Left renal pelvis (tissue), 4 donors: Measurements from ENCODE around the gene GLIS1. TPM values are rescaled to one million over a fixed set of nuclear protein-coding genes. Genes with fewer than 3 reads are reported as not detected.

Source experiments
- DNase-seq, 4 donors: peaks; one replicate each; pipeline ENCODE4 v3.0.0-alpha.2; 2013; ENCODE audit warnings: low read depth in 4 of 4, low spot score in 3 of 4
- polyA plus RNA-seq, 4 donors: library from polyadenylated mRNA; unstranded; fragments of 120-200 nt; gene quantifications; one replicate each; pipeline ENCODE4 v1.2.1, GENCODE V29; 2013; ENCODE audit not compliant: insufficient read length in 4 of 4

GLIS1 gene
- polyA plus RNA-seq, 4 donors, result 0.29 to 3.1 (median 2.3) TPM

DNA sequence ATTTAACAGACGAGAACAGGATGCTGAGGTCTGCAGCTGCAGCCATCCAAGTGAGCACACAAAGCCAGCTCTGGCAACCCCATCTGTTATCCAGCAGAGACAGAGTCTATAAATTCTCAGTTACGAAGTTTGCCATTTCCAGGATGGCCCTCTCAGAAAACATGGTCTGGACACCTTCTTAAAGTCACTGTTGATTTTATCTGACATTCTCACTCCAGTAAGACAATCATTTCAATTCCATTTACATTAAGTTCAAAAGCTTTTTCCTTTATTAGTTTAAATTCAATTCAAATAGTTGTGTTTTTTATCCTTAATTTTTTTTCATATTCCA lies 154.2 kb downstream of the GLIS1 start:
- no peak for DNase-seq

DNA sequence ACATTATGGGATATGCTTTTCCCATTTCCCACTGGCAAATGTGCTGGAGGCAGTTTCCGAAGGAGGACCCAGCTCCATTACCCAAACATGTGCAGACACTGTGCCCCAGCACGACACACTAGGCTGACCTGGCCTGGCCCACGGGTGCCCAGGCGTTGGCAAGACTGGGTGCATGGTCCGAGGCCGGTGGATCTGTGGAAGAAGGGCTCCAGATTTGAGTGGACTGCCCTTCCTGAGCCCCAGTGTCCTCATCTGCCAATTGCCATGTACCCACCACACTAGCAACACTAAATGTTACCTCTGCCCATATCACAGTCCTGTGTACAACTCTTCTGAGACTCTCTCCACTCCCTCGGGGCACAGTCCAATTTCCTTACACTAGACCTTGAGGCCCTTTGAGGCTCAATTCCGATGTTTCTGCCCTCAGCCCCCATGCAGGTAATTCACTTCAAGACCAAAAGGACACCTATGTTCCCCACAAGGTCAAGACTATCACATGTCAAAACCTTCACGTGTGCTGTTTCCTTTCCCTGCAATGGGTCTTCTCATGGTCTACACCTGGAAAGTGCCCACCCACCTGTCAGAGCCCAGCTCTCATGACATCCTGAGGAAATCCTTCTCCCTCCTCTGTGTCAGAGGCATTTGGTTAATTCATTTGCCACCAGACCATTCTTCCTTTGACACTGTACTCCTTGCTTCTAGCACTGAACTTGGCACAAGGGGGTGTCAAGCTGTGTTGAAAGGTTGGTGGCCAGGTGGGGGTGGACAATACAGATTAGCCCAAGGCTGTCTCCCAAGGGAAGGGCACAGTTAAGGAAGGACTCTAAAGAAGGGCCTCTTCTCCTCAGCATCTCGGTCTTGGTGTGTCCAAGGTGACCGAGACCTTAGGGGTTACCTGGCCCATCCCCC lies 154.8 kb downstream of the GLIS1 start:
- no peak for DNase-seq

DNA sequence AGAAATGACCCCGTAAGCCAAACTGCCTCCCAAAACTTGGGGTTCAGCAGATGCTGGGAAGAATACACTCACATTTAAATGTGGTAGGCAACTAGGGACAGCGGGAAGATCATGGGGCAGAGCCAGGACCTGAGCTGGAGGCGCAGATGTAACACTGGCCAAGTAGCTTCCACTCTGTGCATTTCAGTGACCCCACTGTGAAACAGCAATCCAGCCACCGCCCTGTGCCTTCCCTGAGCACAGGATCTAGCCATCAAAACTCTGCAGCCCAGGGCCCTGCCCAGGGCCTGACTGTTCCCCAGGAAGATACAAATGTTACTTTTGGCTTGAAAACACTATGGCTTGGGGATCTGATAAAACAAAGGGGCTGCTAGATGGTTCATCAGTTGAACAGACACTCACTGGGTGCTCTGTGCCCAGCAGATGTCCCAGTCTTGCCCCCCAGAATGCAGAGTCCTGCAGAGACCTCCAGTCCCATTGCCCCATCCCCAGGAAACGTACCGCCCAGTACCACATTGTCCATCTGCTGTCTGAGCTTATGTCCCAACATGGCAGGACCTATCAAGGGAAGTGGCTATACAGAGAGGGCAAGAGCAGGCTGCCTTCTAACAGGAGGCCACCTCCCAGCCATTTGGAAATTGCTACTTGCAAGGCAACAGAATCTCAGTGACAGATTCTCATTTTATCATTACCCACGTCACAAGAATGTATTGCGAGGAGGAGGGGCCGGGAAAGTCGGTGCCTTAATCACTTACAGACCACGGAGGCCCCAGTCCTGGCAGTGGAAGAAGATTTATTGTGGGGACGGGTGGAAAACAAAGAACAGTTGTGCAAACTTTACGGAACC lies 155.7 kb downstream of the GLIS1 start:
- DNase-seq, result no peak

DNA sequence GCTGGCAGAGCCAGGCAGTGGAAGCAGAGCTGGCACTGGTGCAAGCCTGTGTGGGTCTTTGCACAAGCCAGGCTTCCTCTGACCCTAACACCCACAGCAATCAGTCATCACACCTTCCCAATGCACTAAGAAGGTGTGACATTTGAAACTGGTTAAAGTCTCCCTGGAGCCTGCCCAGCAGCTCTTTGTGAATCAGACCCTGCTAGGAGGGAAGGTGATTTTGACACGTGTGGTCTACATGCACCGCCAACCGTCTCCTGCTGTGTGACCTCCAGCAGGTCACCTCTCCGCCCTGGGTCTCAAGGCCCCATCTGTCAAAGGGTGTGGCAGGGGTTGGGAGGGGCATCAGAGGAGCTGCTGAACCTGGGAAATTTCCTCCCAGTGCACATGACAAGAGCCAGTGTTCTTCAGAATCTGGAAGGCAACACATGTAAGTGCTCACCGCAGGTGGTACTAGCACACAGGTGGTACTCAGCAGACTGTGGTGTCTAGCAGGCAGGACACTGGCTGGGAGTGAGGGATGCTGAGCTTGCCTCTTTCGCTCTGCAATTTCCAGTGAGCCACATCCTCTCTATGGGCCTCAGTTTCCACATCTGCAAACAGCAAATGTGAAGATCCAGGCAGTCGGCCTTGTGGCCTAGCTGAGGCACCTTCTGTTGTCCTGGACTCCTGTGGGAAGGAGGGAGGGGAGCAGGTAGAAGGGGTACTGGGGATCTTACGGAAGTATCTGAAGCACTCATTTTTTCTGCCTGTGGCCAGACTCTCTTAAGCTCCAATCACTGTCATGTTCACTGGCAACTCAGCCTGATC lies 156.5 kb downstream of the GLIS1 start:
- DNase-seq, result no peak

DNA sequence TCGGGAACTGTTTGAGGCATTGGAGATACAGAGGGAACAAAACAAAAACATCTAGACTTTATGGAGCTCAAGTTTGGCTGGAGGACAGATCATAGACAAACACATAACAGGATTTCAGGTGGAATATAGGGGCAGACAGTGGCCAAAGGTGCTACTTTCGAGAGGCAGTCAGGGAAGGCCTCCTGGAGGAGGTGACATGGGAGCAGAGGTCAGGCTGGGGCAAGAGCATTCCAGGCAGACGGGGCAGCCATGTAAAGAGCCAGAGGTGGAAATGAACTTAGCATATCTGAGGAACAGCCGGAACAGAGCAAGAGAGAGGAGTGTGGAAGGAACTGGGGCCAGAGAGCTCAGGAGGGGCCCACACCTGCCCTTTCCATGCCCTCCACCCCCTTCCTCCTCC lies 157.5 kb downstream of the GLIS1 start:
- DNase-seq, result no peak

DNA sequence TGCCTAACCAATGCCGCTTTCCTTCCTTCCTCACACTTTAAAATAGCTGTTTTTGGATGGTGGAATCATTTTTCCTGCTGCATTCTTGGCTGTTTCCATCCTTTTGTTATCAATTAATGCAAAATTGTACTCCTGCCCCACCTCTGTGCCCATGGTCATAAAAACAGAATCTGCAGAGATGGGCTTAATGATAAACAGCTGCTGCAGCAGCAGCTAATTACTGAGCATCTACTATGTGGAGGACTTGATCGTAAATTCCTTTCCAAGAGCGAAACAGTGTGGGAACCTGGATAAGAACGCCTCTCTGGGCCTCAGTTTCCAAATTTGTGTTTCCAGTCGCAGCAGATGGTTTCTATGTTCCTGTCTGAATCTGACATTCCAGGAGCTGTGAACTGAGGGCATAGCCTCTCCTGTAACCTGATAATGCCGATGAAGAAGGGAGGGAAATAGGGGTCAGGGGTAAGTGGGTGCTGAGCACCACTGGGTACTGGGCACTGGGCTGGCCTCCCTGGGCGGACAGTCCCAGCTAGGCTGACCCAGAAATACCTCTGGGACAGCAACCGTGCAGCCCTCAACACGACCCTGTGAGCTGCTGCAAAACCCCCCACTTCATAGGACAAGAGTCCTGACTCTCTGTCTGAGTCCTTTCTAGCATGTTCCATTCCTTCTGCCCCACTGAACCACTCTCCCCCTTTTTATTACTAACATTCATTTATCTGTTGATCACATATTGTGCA lies 158.1 kb downstream of the GLIS1 start:
- no peak for DNase-seq

DNA sequence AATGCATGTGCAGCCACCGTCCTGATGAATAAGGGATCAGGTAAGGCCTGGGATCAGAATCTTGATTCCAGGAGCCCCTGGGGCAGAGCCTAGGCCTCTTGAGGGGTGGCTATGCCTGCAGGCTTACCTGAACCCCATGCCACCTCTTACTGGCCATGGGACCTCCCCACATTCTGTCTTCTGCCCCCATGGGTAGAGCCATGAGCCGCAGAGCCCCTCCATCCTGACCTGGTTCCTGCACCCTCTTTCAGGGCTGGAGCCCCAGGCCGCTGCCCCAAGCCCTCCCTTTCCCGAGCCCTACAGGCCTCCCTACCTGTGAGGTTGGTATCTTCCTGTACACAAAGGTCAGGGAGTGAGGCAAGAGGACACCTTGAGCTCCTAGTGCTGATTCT lies 159.0 kb downstream of the GLIS1 start:
- no peak for DNase-seq

DNA sequence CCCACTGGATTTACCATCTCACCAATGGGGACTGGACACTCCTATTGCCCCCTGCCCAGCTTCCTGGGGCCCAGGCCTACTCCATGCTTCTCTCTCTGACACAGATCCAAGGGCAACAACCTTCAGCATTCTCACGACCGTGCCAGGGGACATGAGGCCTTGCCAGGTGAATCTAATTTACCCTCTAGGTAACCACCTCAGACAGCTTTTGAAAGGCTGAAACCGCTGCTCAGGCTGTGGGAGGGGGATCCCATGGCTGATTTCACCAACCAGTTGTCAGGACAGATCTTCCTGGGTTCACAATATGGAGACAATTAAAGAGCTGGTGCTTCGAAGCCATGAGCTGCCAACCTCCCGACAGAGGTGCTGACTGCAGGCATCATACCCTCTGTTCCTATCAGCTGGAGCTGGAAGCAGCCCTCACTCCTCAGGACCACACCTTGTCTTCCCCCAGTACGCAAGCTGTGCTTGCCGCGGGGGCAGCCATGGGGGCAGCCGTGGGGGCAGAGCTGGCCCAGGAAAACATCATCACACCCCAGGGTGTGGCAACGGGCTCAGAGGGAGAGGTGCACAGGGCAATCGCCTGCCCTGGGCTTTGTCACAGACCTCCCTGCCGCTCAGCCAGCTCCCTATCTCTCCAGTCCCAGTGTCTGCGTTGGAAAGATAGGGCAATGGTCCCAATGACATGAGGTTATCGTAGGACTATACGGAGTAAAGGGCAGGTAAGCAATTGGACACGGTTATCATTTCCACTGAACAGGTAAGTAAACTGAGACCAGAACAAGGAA lies 159.5 kb downstream of the GLIS1 start:
- DNase-seq, result no peak

DNA sequence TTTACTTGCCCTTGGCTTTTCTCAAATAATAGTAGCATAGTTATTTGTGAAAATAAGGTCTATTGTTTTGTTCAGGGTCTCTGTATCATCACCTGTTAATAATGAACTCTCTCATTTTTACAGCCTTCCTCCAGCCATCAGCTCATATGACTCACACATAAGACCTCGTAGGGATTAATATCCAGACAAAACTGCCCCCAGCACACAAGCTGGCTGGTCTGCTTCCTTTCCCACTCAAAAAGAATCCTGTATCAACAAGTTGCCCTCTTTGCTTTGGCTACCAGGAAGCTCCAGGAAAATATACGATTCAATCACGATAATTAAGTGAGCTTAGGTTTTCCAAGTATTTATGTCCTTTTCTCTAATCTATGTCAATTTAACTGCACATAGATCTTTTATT lies 160.6 kb downstream of the GLIS1 start:
- DNase-seq, result no peak

DNA sequence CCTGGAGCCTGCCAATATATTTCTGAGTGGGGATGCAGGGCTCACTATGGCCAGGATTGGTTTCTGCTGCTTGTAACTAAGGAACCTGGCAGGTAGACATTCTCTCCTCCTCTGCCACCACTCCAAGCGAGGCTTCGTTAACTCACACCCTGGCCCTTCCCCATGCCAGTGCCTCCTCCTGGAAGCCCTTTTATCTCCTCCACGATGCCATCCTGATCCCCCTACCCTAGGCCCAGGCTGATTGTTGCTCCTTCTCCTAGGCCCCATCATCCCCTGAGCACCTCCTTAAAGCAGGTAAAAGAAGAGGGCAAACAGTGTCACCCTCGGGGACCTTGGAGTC lies 161.2 kb downstream of the GLIS1 start:
- DNase-seq, result no peak

DNA sequence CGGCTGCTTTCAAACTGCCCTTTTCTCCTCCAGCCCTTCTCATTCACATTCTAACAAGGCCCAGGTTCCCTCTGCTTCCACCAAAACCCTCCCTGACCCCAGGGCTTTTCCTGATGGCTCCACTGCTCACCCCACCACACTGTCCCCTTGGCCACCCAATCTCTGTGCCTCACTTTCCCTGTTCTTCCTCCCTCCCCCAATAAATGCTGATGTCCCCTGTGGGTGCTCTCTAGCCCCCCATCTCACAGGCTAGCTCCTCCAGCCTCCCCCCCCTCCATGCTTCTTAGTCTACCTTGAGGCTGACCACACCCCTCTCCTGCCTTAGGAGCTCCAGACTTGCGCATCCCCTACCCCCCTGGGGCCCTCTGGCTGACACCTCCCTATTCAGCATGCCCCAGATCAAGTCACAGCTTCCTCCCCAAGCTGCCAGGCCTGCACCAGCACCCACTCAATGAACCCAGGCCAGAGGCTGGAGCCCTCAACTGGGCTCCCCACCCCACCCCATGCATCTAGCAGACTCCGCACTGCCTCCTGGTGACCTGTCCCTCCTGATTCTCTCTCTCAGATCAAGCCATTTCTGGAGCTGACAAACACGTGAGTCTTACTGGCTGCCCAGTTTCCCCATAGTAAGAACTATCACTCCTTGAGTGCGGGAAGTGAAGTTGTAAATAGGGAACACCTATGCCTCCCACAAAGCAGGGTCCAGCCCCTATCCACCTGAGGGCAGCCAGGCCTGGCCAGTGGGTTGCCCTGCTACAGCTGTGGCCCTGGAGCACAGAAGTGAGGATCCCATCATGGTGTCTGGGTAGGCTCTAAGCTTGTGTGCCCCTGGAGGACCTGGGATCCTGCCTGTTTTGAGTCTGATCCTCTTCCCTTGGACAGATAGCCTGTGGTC lies 161.9 kb downstream of the GLIS1 start:
- DNase-seq, result no peak

DNA sequence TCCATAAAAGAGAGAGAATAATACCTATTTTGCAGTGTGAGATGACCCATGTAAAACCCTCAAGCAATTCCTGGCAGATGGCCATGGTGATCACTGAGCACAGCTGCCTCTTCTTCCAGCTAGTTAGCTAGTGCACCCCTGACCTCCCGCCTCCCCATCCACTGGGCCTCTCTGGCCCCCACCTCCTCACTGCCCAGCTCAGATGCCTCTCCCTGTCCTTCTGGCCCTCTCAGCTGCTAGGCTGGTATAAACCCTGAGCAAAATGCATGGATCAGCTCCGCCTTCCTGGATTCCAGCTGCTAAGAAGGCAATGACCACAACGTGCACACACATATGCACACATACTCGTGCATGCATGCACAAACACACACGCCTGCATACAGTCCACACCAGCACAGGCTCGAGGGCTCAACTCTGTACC lies 162.6 kb downstream of the GLIS1 start:
- no peak for DNase-seq

DNA sequence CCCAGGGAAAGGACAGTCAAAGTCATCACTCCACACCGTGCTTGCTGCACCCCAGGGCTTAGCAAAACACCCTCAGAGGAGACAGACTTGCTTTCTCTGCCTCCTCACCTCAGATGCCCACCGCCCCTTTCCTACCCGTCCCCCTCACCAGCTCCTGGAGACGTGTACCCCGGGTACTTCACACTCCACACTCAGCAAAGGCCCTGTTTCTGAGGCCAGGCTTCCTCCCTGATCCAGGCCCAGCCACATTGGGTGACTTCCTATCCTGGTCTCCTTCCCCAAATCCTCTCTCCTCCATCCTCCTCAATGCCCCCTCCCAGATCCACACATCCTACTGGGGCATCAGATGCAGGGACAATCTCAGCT lies 163.0 kb downstream of the GLIS1 start:
- no peak for DNase-seq

DNA sequence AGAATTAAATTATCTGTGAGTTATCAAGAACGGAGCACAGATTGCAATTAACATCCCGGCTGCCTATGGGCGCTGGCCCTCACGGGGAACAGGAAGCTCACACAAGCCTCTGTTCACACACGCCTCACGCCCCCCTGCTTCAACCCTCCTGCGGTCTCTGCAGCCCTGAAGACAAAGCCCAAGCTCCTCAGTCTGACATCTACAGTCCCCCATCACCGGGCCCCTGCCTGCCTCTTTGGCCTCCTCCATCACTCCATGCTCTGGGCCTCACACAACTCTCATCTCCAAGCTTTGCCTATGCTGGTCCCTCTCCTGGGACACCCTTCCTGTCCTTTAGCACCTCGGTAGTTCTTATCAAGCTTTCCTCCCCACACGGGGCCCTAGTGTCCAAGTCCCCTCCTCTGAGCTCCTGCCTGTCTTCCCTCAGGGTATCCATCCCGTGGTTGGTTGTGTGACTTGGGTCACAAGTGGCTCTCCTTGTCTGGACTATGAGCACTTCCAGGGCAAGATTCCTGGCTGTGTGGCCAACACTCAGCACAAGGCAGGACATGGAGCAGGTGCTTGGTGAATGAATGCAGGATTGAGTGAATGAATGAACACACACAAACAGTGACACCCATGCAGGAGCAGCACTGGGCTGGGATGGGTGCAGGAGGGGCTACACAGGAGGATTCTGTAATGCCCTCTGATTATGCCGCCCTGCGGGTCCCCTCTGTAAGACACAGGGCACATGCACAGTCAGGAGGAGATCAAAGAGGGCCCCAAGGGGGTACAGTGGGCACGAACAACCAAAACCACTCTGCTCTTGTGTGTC lies 163.6 kb downstream of the GLIS1 start:
- DNase-seq, result no peak

DNA sequence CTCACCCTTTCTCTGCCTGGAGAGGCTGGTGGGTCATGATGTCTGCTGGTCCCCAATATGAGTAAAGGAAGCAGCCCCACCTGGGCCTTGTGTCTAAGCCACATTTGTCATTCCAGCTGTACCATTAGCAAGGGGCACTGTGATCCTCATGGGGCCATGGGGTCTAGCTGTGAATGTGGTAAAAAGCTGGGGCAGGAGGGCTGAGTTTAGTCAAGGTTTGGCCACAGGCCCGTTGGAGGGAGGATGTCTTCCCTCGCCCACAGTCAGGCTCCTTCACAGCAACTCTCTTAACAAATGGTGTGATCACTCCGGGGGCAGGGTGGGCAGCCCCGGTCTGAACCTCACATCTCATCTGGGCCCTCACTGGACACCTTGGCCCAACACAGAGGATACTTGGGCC lies 164.3 kb downstream of the GLIS1 start:
- DNase-seq, result no peak

DNA sequence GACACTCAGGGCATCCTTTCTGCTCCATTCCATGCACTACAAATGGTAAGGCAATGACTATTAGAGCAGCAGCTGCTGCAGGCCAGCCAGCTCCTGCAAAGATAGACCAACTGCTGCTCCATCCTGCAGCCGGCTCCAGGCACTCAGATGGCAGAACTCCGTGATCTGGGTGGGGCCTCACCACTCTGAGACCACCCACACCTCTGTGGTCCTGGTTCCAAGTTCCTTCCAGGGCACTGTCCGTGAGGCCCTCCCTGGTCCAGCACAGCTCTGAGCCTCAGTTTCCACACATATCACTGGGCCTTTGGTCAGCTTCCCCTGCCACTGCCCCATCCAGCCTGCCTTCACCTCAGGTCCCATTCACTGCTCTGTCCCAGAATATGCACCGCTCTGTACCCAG lies 165.0 kb downstream of the GLIS1 start:
- DNase-seq, result no peak

DNA sequence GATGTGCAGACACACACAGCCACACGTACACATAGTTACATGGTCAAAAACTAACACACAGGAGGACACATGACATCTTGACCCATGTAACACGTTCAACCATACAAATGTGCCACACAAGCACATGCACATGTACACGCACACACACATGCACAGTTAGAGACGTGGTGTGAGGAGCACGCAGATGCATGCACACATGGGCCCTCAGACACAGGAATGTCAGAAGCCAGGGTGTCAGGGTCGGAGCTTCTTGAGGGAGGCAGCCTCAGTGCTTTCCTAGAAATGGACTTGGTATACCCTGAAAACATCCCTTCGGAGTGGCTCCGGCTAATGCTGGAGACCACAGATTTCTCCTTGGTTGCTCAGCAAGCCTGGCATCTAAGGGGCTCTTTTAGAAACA lies 165.4 kb downstream of the GLIS1 start:
- no peak for DNase-seq

DNA sequence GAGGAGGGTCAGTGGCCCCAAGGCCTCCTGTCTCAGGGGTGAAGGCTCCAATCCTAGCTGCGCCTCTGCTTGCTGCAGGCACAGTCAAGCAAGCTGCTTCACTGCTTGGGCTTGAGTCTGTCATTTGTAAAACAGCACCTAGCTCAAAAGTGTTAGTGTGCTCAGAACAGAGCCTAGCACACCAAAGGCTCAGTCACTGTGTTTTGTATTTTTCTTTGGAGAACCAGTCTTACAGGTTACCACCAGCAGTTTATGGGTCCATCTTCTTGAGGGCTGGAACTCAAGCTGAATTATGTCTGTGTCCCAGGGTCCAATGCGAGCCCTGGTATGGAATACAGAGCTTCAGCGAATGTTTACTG lies 166.2 kb downstream of the GLIS1 start:
- DNase-seq, result no peak
